HFFc6 (cell line): ENCODE measurements around the gene VWA3A. TPM values are rescaled to one million over a fixed set of nuclear protein-coding genes. Genes with fewer than 3 reads are reported as not detected.
"Not testable (repeated sequence)": the region's sequence is repeated elsewhere in the genome, so short reads cannot be mapped to it uniquely, and the experiment has no call there.

Experiments
- DNase-seq: peaks from one replicate; pipeline ENCODE4 v3.0.0-alpha.2; 2018
- H3K27ac Mint-ChIP-seq: 2 replicates; pipeline ENCODE4 v1.8.0; 2020; ENCODE audit warnings: mild to moderate bottlenecking, mixed read lengths
- H3K27me3 Mint-ChIP-seq: 2 replicates; pipeline ENCODE4 v1.8.0; 2021; ENCODE audit warnings: mild to moderate bottlenecking, moderate library complexity, mixed read lengths; ENCODE audit not compliant: insufficient read depth
- H3K36me3 Mint-ChIP-seq: 2 replicates; pipeline ENCODE4 v1.8.0; 2021; ENCODE audit warnings: low read depth, mixed read lengths
- H3K4me1 Mint-ChIP-seq: 2 replicates; pipeline ENCODE4 v1.8.0; 2020; ENCODE audit warnings: low read depth, mixed read lengths
- H3K4me3 Mint-ChIP-seq: 2 replicates; pipeline ENCODE4 v1.8.0; 2020; ENCODE audit warnings: mild to moderate bottlenecking, moderate library complexity, mixed read lengths
- H3K9me3 Mint-ChIP-seq: 2 replicates; pipeline ENCODE4 v1.8.0; 2020; ENCODE audit warnings: mild to moderate bottlenecking, mixed read lengths
- total RNA-seq, 6 experiments: library from RNA; stranded (reverse); fragmentation: NEBNext Ultra II Directional; extraction: Animal tissue kit (Norgen Biotek cat#: 25700); gene quantifications; 2 replicates in 1 of 6; 3 replicates in 5 of 6; pipeline ENCODE4 v1.2.3, GENCODE V29; 2021
- TF ChIP-seq, protein P1 (sequence below): fragments of 200-600 bp; sonication (generic); IDR thresholded peaks from 2 replicates; pipeline ENCODE4 v1.5.0; 2021; ENCODE audit warnings: antibody characterized with exemption, mild to moderate bottlenecking

VWA3A gene
- total RNA-seq, 6 experiments from 2014 or later: 0.09 to 0.41 TPM; not detected in 4

DNA sequence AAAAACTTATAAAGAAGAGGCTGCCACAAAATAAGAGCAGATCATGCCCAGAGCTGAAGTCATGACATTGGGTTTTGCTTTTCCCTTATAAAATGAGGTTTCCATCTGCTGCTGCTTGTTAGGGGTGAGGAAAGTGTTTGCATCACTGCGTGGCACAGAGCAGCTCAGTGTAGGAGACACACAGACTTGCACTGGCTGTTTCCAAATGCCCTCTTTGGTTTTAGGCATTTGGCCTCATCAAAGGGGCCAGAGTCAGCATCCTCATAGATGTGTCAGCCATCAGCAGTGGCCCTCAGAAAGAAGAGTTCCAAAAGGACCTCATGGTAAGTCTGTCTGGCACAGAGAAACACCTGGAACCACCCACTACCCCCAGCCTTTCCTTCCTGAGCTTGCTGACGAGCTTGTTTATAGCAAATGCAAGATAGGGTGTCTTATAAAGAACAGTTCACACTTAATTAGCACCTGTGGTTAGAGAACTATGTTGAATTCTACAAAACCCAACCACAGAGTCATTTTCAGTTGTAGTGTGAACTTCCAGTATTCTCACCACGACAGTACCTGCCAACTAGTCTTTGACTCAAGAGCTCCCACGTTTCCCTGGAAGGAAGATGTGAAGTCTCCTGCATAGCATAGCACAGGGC lies 17.0 kb downstream of the VWA3A start:
- DNase-seq: no peak
- TF ChIP-seq, protein P1, sequence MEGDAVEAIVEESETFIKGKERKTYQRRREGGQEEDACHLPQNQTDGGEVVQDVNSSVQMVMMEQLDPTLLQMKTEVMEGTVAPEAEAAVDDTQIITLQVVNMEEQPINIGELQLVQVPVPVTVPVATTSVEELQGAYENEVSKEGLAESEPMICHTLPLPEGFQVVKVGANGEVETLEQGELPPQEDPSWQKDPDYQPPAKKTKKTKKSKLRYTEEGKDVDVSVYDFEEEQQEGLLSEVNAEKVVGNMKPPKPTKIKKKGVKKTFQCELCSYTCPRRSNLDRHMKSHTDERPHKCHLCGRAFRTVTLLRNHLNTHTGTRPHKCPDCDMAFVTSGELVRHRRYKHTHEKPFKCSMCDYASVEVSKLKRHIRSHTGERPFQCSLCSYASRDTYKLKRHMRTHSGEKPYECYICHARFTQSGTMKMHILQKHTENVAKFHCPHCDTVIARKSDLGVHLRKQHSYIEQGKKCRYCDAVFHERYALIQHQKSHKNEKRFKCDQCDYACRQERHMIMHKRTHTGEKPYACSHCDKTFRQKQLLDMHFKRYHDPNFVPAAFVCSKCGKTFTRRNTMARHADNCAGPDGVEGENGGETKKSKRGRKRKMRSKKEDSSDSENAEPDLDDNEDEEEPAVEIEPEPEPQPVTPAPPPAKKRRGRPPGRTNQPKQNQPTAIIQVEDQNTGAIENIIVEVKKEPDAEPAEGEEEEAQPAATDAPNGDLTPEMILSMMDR: no peak
- Mint-ChIP-seq H3K27ac (no peak overlapping the region), H3K9me3 (no peaks in the 10 kb centered on the region), H3K36me3 (no peaks in the 10 kb centered on the region), H3K4me3 (no peak overlapping the region), H3K4me1 (no peaks in the 10 kb centered on the region), H3K27me3 (peaks cover 48% of the 10 kb centered on the region)

DNA sequence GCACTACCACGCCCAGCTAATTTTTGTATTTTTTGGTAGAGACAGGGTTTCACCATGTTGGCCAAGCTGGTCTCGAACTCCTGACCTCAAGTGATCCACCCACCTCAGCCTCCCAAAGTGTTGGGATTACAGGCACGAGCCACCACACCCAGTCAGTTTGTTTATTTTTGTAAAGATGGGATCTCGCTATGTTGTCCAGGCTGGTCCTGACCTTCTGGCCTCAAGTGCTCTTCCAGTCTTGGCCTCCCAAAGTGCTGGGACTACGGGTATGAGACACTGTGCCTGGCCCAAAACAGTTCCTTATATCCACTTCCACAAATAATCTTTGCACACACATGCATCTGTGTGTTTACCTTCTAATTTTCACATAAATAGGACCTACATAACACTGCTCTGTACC lies 19.3 kb downstream of the VWA3A start:
- not testable (repeated sequence) for H3K4me3 Mint-ChIP-seq, H3K4me1 Mint-ChIP-seq, H3K9me3 Mint-ChIP-seq, H3K27ac Mint-ChIP-seq, DNase-seq, H3K36me3 Mint-ChIP-seq
- H3K27me3 Mint-ChIP-seq: peaks cover 50% of the 10 kb centered on the region

DNA sequence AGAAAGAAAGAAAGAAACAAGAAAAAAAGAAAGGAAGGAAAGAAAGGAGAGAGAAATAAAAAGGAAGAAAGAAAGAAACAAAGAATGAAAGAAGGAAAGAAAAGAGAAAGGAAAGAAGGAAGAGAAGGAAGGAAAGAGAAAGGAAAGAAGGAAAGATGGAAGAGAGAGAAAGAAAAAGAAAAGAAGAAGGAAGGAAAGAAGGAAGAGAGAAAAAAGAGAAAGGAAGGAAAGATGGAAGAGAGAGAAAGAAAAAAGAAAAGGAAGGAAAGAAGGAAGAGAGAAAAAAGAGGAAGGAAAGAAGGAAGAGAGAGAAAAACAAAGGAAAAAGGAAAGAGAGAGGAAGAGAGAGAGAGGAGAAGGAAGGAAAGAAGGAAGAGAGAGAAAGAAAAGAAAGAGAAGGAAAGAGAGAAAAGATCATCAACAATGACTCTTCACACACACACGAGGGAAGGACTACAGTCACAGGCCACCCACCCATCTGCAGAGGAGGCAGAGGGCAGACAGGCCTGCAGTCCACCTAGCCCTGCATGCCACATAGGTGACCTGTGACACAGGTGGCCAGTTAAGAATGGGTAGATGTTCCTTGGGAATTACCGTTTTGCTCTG lies 23.9 kb downstream of the VWA3A start:
- TF ChIP-seq, protein P1: no peak
- DNase-seq: no peak
- Mint-ChIP-seq H3K9me3 (no peaks in the 10 kb centered on the region), H3K27me3 (peaks cover 22% of the 10 kb centered on the region), H3K4me3 (no peak overlapping the region), H3K4me1 (no peaks in the 10 kb centered on the region), H3K27ac (no peak overlapping the region), H3K36me3 (no peaks in the 10 kb centered on the region)

DNA sequence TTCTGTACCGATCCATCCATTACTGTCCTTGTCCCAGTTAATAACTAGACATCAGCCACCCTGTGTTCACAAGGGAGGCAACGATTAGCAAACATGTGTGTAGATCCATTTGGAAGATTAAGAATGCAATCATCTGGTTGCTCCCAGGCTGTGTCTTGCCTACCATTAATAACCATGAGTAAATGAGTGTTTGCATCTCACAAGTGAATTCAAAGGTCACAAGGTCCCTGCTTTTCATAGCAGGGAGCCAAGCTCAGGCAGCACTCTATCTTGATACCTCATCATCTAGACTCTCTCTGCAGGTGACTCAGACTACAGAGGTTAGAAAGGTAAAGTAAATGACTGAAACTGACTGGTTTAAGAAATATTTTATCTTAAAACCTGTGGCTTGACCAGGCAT lies 25.3 kb downstream of the VWA3A start:
- Mint-ChIP-seq H3K4me3 (no peak overlapping the region), H3K27ac (no peak overlapping the region), H3K9me3 (no peaks in the 10 kb centered on the region), H3K27me3 (peaks cover 16% of the 10 kb centered on the region), H3K4me1 (no peaks in the 10 kb centered on the region), H3K36me3 (no peaks in the 10 kb centered on the region)
- no peak for DNase-seq
- TF ChIP-seq, protein P1: no peak

DNA sequence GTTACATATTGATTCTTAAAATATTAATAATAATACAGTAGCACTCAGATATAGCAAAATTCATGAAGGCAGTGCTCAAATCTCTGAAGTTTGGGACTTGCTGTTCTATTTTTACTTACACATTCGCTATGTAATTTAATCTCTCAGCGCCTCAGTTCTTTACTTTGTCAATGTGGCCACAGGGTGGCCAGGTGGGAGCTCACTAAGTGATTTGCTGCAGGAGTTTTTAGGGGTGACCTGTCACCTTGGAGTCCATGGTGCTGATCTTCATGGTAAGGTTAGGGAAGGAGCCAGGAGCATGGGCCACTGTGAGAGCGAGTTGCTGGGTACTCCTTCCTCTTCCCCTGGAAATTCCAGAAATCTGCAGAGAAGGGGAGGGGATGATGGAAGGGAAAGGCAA lies 28.1 kb downstream of the VWA3A start:
- H3K9me3 Mint-ChIP-seq: no peaks in the 10 kb centered on the region
- no peaks in the 10 kb centered on the region for H3K4me1 Mint-ChIP-seq
- no peak overlapping the region for H3K27ac Mint-ChIP-seq
- H3K27me3 Mint-ChIP-seq: peaks cover 19% of the 10 kb centered on the region
- H3K36me3 Mint-ChIP-seq: no peaks in the 10 kb centered on the region
- DNase-seq: no peak
- TF ChIP-seq, protein P1: no peak
- no peak overlapping the region for H3K4me3 Mint-ChIP-seq

DNA sequence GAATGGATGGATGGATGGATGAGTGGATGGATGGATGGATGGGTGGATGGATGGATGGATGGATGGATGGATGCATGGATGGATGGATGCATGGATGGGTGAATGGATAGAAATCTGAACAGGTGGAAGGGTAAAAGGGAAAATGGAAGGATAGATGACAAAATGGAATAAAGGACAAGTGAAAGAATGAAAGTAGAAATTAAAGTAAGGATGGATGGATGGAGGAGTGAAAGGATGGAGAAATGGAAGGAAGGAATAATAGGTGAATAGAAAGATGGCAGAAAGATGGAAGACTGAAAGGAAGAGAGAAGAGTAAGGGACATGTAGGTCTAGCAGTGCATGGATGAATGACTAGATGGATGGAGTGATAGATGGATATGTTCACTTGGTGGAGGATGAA lies 29.9 kb downstream of the VWA3A start:
- H3K4me1 Mint-ChIP-seq: no peaks in the 10 kb centered on the region
- no peak for DNase-seq
- H3K4me3 Mint-ChIP-seq: no peak overlapping the region
- H3K36me3 Mint-ChIP-seq: no peaks in the 10 kb centered on the region
- H3K27ac Mint-ChIP-seq: no peak overlapping the region
- H3K27me3 Mint-ChIP-seq: peaks cover 13% of the 10 kb centered on the region
- TF ChIP-seq, protein P1: no peak
- H3K9me3 Mint-ChIP-seq: no peaks in the 10 kb centered on the region
